Kidney (tissue), 14 donors: Measurements from ENCODE around the gene KIAA0586. TPM values are rescaled to one million over a fixed set of nuclear protein-coding genes. Genes with fewer than 3 reads are reported as not detected.

Experiments used
- DNase-seq, 5 donors: peaks; one replicate each; pipeline ENCODE4 v3.0.0-alpha.2; 2013 to 2020
- FAIRE-seq: peaks from 2 replicates; lab custom pipeline; 2012; peaks lifted over from hg19 to GRCh38; lab: Jason Lieb, UNC
- H3K27ac ChIP-seq, 2 donors: one replicate each; pipeline ENCODE4 v1.7.0; 2013; ENCODE audit warnings: low read depth in 2 of 2, low read length in 2 of 2, inconsistent platforms in 1 of 2
- H3K27me3 ChIP-seq: one replicate; pipeline ENCODE4 v1.7.1; 2013; ENCODE audit warnings: low read length, inconsistent platforms; ENCODE audit not compliant: control insufficient read depth, insufficient read depth
- H3K36me3 ChIP-seq, 3 donors: one replicate each; pipeline versions ENCODE4 v1.7.0 to v1.7.1; 2013; ENCODE audit warnings: low read length in 3 of 3, control low read depth in 1 of 3, inconsistent platforms in 1 of 3; ENCODE audit not compliant: insufficient read depth in 3 of 3, control insufficient read depth in 2 of 3
- H3K4me1 ChIP-seq, 3 donors: one replicate each; pipeline versions ENCODE4 v1.7.0 to v1.7.1; 2013; ENCODE audit warnings: low read length in 3 of 3, inconsistent platforms in 1 of 3, low read depth in 1 of 3; ENCODE audit not compliant: control insufficient read depth in 2 of 3, insufficient read depth in 2 of 3
- H3K4me3 ChIP-seq, 3 donors: one replicate each; pipeline versions ENCODE4 v1.7.0 to v1.8.1; 2013; ENCODE audit warnings: low read length in 3 of 3, control low read depth in 1 of 3, inconsistent platforms in 1 of 3
- H3K9ac ChIP-seq, 3 donors: one replicate each; pipeline versions ENCODE4 v1.7.0 to v1.7.1; 2013; ENCODE audit warnings: low read length in 3 of 3, control low read depth in 1 of 3, inconsistent platforms in 1 of 3
- H3K9me3 ChIP-seq, 3 donors: one replicate each; pipeline versions ENCODE4 v1.7.0 to v1.7.1; 2013; ENCODE audit warnings: low read length in 3 of 3, control low read depth in 1 of 3, inconsistent platforms in 1 of 3; ENCODE audit not compliant: control insufficient read depth in 2 of 3, insufficient read depth in 1 of 3
- CTCF ChIP-seq: IDR thresholded peaks from 3 replicates; pipeline ENCODE4 v1.5.1; 2012; ENCODE audit warnings: mild to moderate bottlenecking, moderate library complexity, borderline replicate concordance; ENCODE audit not compliant: insufficient read depth; ENCODE audit errors: extremely low read depth
- intact Hi-C: fragments of 100-400 bp; cut with DNase I; formaldehyde crosslinking; loops from one replicate; pipeline ENCODE4 v1.11.1; 2022
- polyA plus RNA-seq: library from polyadenylated mRNA; stranded (reverse); fragments of 350-450 nt; fragmentation: Illumina TruSeq; extraction: RNeasy Lipid Tissue Mini Kit (QIAGEN cat#74804); gene quantifications from one replicate; pipeline ENCODE4 v1.2.3, GENCODE V29; 2014; ENCODE audit warnings: low read depth, low replicate concordance; ENCODE audit not compliant: insufficient read depth
- total RNA-seq: library from RNA; stranded (reverse); fragmentation: NEBNext Ultra II Directional; extraction: Animal tissue kit (Norgen Biotek cat#: 25700); gene quantifications from one replicate; pipeline ENCODE4 v1.2.1, GENCODE V29; 2021
- donor health status: control.
- donor health status: control.
- donor health status: control.
- donor health status: control.
- donor health status: control.
- donor health status: DM: yes; HTN: yes; CAD: no.
- donor health status: Normal renal cell carcinoma (clear cell type).

Gene KIAA0586
- total and polyA plus RNA-seq, 2 donors from 2014 or later = 4.7 to 16.8 TPM

- intact Hi-C loops = no loop called here
- Histone ChIP-seq H3K4me1 (no peaks in the 10 kb centered on the region), H3K4me3 (no peak overlapping the region), H3K9me3 (no peaks in the 10 kb centered on the region), H3K36me3 (no peaks in the 10 kb centered on the region), H3K27ac (no peak overlapping the region), H3K27me3 (no peaks in the 10 kb centered on the region), H3K9ac (no peak overlapping the region)
- no peak for TF ChIP-seq CTCF
- DNase-seq (no peak), FAIRE-seq (no peak)
Observed at GRCh38 chr14:58565832-58566231, 138.3 kb downstream of the KIAA0586 start.

GRCh38 chr14:58566979-58567378 lies 139.5 kb downstream of the KIAA0586 start:
- intact Hi-C loops = no loop called here
- no peaks in the 10 kb centered on the region for H3K4me1 ChIP-seq
- no peaks in the 10 kb centered on the region for H3K9me3 ChIP-seq
- FAIRE-seq (no peak), DNase-seq (no peak)
- no peaks in the 10 kb centered on the region for H3K27me3 ChIP-seq
- H3K36me3 ChIP-seq = no peaks in the 10 kb centered on the region
- no peak overlapping the region for H3K9ac ChIP-seq
- TF ChIP-seq CTCF = no peak
- H3K27ac ChIP-seq = no peak overlapping the region
- H3K4me3 ChIP-seq = no peak overlapping the region

- no peak for FAIRE-seq
- TF ChIP-seq CTCF = no peak
Observed at GRCh38 chr14:58568322-58568721, 140.8 kb downstream of the KIAA0586 start.

GRCh38 chr14:58571256-58571655 lies 143.7 kb downstream of the KIAA0586 start:
- Histone ChIP-seq H3K27ac (no peak overlapping the region), H3K9me3 (no peaks in the 10 kb centered on the region), H3K4me3 (no peak overlapping the region), H3K4me1 (no peaks in the 10 kb centered on the region), H3K36me3 (no peaks in the 10 kb centered on the region), H3K27me3 (no peaks in the 10 kb centered on the region), H3K9ac (no peak overlapping the region)
- FAIRE-seq (no peak), DNase-seq (no peak)
- TF ChIP-seq CTCF = no peak
- intact Hi-C loops = no loop called here

More at GRCh38 chr14:58568322-58568721, 140.8 kb downstream of the KIAA0586 start:
- H3K27ac ChIP-seq = no peak overlapping the region
- H3K4me3 ChIP-seq = no peak overlapping the region
- intact Hi-C loops = no loop called here
- H3K36me3 ChIP-seq = no peaks in the 10 kb centered on the region
- H3K9ac ChIP-seq = no peak overlapping the region
- no peaks in the 10 kb centered on the region for H3K4me1 ChIP-seq
- no peak for DNase-seq
- no peaks in the 10 kb centered on the region for H3K9me3 ChIP-seq
- no peaks in the 10 kb centered on the region for H3K27me3 ChIP-seq
